HepG2 (cell line): ENCODE data around the gene ADORA2B. TPM values are rescaled to one million over a fixed set of nuclear protein-coding genes. Genes with fewer than 3 reads are reported as not detected.

Experiments
- AHDC1 ChIP-seq: sonication (generic); formaldehyde crosslinking; IDR thresholded peaks from 2 replicates; pipeline ENCODE4 v1.5.1; 2020; ENCODE audit warnings: mild to moderate bottlenecking, missing genetic modification reagents, borderline replicate concordance
- ARID4A ChIP-seq: sonication (generic); formaldehyde crosslinking; IDR thresholded peaks from 2 replicates; pipeline ENCODE4 v1.5.0; 2020; ENCODE audit warnings: mild to moderate bottlenecking, missing genetic modification reagents, borderline replicate concordance
- ATAD3A ChIP-seq: sonication (generic); formaldehyde crosslinking; IDR thresholded peaks from 2 replicates; pipeline ENCODE4 v1.4.0; 2020; ENCODE audit warnings: missing genetic modification reagents
- DMTF1 ChIP-seq: sonication (generic); formaldehyde crosslinking; IDR thresholded peaks from 2 replicates; pipeline ENCODE4 v1.4.0; 2020; ENCODE audit warnings: mild to moderate bottlenecking, missing genetic modification reagents
- ETV5 ChIP-seq: IDR thresholded peaks from 2 replicates; pipeline ENCODE4 v1.6.1; 2018; ENCODE audit warnings: missing biosample characterization, missing genetic modification reagents, inconsistent platforms, borderline replicate concordance
- LCORL ChIP-seq, 2 experiments: fragments of 450-650 bp in 1 of 2; sonication (generic) in 1 of 2; formaldehyde crosslinking in 1 of 2; IDR thresholded peaks; 2 replicates each; pipeline versions ENCODE4 v1.5.0 to v1.6.1; 2017 to 2020; ENCODE audit warnings: antibody characterized with exemption in 1 of 2, missing genetic modification reagents in 1 of 2
- MED8 ChIP-seq: sonication (generic); formaldehyde crosslinking; IDR thresholded peaks from 2 replicates; pipeline ENCODE4 v1.8.1; 2023; ENCODE audit warnings: mild to moderate bottlenecking, missing genetic modification reagents; ENCODE audit not compliant: insufficient replicate concordance
- NR2F6 ChIP-seq, 2 experiments: IDR thresholded peaks; 2 replicates each; pipeline ENCODE4 v1.6.1; 2016; ENCODE audit warnings: antibody characterized with exemption in 1 of 2, mild to moderate bottlenecking in 1 of 2
- SNAPC5 ChIP-seq: sonication (generic); formaldehyde crosslinking; IDR thresholded peaks from 2 replicates; pipeline ENCODE4 v1.8.1; 2023; ENCODE audit warnings: mild to moderate bottlenecking, missing genetic modification reagents, borderline replicate concordance
- SRY ChIP-seq: sonication (generic); formaldehyde crosslinking; IDR thresholded peaks from 2 replicates; pipeline ENCODE4 v1.8.0; 2022; ENCODE audit warnings: mild to moderate bottlenecking, missing genetic modification reagents
- TERF1 ChIP-seq: sonication (generic); formaldehyde crosslinking; IDR thresholded peaks from 2 replicates; pipeline ENCODE4 v1.8.0; 2022; ENCODE audit warnings: mild to moderate bottlenecking, missing genetic modification reagents, moderate library complexity
- ZNF180 ChIP-seq: sonication (generic); formaldehyde crosslinking; IDR thresholded peaks from 2 replicates; pipeline ENCODE4 v1.4.0; 2020; ENCODE audit warnings: low read depth, missing genetic modification reagents, borderline replicate concordance
- ZNF207 ChIP-seq: fragments of 450-650 bp; IDR thresholded peaks from 2 replicates; pipeline ENCODE4 v1.6.1; 2016; ENCODE audit warnings: antibody characterized with exemption, borderline replicate concordance
- ZNF614 ChIP-seq: IDR thresholded peaks from 2 replicates; pipeline ENCODE4 v1.6.1; 2018; ENCODE audit warnings: missing biosample characterization, missing genetic modification reagents, inconsistent platforms, borderline replicate concordance
- ZNF629 ChIP-seq: sonication (generic); formaldehyde crosslinking; conservative IDR thresholded peaks from 2 replicates; pipeline ENCODE4 v1.5.0; 2020; ENCODE audit warnings: missing genetic modification reagents
- ZNF768 ChIP-seq: sonication (generic); formaldehyde crosslinking; IDR thresholded peaks from 2 replicates; pipeline ENCODE4 v1.4.0; 2020; ENCODE audit warnings: missing genetic modification reagents
- polyA plus RNA-seq, 8 experiments: library from polyadenylated mRNA; depleted of rRNA in 3 of 8; stranded (reverse) in 7 of 8; unstranded in 1 of 8; fragments of >200 nt; fragmentation: Illumina TruSeq in 4 of 8; extraction: Trizol in 4 of 8; gene quantifications; 2 replicates each; pipeline versions ENCODE4 v1.2.1 to v1.2.3, GENCODE V29; 2011 to 2016; ENCODE audit warnings: low read depth in 4 of 8, missing spikeins in 1 of 8, mixed read lengths in 1 of 8; ENCODE audit not compliant: insufficient read depth in 1 of 8
- total RNA-seq, 5 experiments: library from RNA; depleted of rRNA; stranded (reverse); fragments of >200 nt; fragmentation: Illumina TruSeq; extraction: Trizol; gene quantifications; 2 replicates each; pipeline ENCODE4 v1.2.3, GENCODE V29; 2016; ENCODE audit warnings: low read depth in 1 of 5

The ADORA2B gene
- total and polyA plus RNA-seq, 2 of the 13 experiments (the other 11 are each of a cell fraction or from before 2014, with no cell fraction given) = 10.4 to 20.0 TPM

GRCh38 chr17:15966879-15967248 is 21.9 kb downstream of the ADORA2B start (continued):
- TF ChIP-seq ZNF614 (CRISPR knock-in tag) = no peak
- no peak for TF ChIP-seq MED8
- no peak for TF ChIP-seq AHDC1 (CRISPR knock-in tag)
- no peak for TF ChIP-seq ZNF180 (CRISPR knock-in tag)
- peak; percentile 53; the same call in 1 of the 2 replicates for TF ChIP-seq ARID4A (CRISPR knock-in tag)
- no peak for TF ChIP-seq SNAPC5 (CRISPR knock-in tag)
- no peak for TF ChIP-seq DMTF1 (CRISPR knock-in tag)
- TF ChIP-seq ATAD3A (CRISPR knock-in tag) = no peak
- no peak for TF ChIP-seq NR2F6 (IDR thresholded peaks at IDR 0.05)
- 0 out of 2 replicates have a peak, but pooled peaks have one; percentile 14 for TF ChIP-seq NR2F6 (CRISPR knock-in tag; IDR thresholded peaks at IDR 0.05)
- peak; percentile 47; the same call in 1 of the 2 replicates for TF ChIP-seq ETV5 (CRISPR knock-in tag)
- TF ChIP-seq ZNF629 (CRISPR knock-in tag) = 0 out of 2 replicates have a peak, but pooled peaks have one; percentile 9
- no peak for TF ChIP-seq TERF1 (CRISPR knock-in tag)
- no peak for TF ChIP-seq SRY (CRISPR knock-in tag)
- no peak for TF ChIP-seq LCORL (IDR thresholded peaks at IDR 0.05)
- peak; percentile 56 for TF ChIP-seq LCORL (CRISPR knock-in tag; IDR thresholded peaks at IDR 0.05)
- peak; percentile 15; the same call in 1 of the 2 replicates for TF ChIP-seq ZNF768 (CRISPR knock-in tag)
- TF ChIP-seq ZNF207 = no peak
